Breast epithelium (tissue), 4 donors: ENCODE results near the gene USP21. TPM values are rescaled to one million over a fixed set of nuclear protein-coding genes. Genes with fewer than 3 reads are reported as not detected.

Experiments used
- DNase-seq, 2 donors: peaks; one replicate each; pipeline ENCODE4 v3.0.0-alpha.2; 2019; ENCODE audit warnings: low spot score in 2 of 2
- H3K27ac ChIP-seq, 2 donors: fragments of 200-600 bp; sonication (generic) in 1 of 2; one replicate each; pipeline ENCODE4 v1.5.1; 2016 to 2019; ENCODE audit warnings: mild to moderate bottlenecking in 1 of 2
- H3K27me3 ChIP-seq, 2 donors: fragments of 200-600 bp; sonication (generic) in 1 of 2; one replicate each; pipeline versions ENCODE4 v1.5.1 to v1.6.0; 2017 to 2019; ENCODE audit warnings: control low read depth in 1 of 2, mild to moderate bottlenecking in 1 of 2
- H3K36me3 ChIP-seq: fragments of 200-600 bp; one replicate; pipeline ENCODE4 v1.5.1; 2019
- H3K4me1 ChIP-seq, 2 donors: fragments of 200-600 bp; sonication (generic); one replicate each; pipeline ENCODE4 v1.5.1; 2016 to 2019; ENCODE audit warnings: control low read depth in 1 of 2
- H3K4me3 ChIP-seq, 3 donors: fragments of 200-600 bp; sonication (generic); 1 replicate in 2 of 3; 2 replicates in 1 of 3; pipeline ENCODE4 v1.5.1; 2016 to 2019; ENCODE audit warnings: mild to moderate bottlenecking in 3 of 3, moderate library complexity in 2 of 3
- H3K9me3 ChIP-seq, 2 donors: fragments of 200-600 bp; sonication (generic) in 1 of 2; one replicate each; pipeline ENCODE4 v1.5.1; 2016 to 2019; ENCODE audit warnings: control low read depth in 1 of 2
- POLR2A ChIP-seq: fragments of 450-650 bp; IDR thresholded peaks from one replicate; pipeline ENCODE4 v1.6.1; 2016; ENCODE audit warnings: antibody characterized with exemption, mild to moderate bottlenecking, moderate library complexity
- POLR2AphosphoS5 ChIP-seq, 3 donors: sonication (generic); formaldehyde crosslinking; IDR thresholded peaks; one replicate each; pipeline ENCODE4 v1.6.1; 2017; ENCODE audit warnings: antibody characterized with exemption in 3 of 3
- intact Hi-C: fragments of 100-400 bp; cut with DNase I; formaldehyde crosslinking; loops from one replicate; pipeline ENCODE4 v1.15.1; 2023; ENCODE audit warnings: low total_unique reads
- total RNA-seq, 3 donors: library from RNA; depleted of rRNA; stranded (reverse); fragments of >200 nt; gene quantifications; one replicate each; pipeline ENCODE4 v1.1.0, GENCODE V29; 2016
- TF ChIP-seq, protein P1 (sequence below), 3 donors: fragments of 450-650 bp; IDR thresholded peaks; one replicate each; pipeline ENCODE4 v1.5.1; 2016 to 2017; ENCODE audit warnings: antibody characterized with exemption in 3 of 3, mild to moderate bottlenecking in 3 of 3, moderate library complexity in 3 of 3

Gene USP21
- total RNA-seq, 3 donors from 2014 or later: 11.7 to 26.9 (median 24.9) TPM

DNA sequence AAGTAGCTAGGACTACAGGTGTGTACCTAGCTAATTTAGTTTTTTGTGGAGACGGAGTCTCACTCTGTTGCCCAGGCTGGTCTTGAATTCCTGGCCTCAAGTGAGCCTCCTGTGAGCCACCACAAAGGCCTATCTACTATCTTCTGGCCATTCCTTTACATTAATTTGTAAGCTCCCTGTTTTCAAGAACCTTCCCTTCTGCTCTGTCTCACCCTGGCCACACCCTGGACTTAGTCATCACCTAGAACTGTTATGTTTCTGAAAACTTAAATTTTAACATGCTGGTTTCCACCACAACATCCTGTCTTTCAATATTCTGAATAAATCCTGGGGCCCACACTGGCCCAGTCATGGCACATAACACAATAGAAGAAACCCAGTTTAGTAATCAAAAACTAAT lies 22.9 kb downstream of the USP21 start:
- intact Hi-C loops: no loop called here
- no peaks in the 10 kb centered on the region for H3K27me3 ChIP-seq
- H3K4me3 ChIP-seq: no peak overlapping the region
- no peaks in the 10 kb centered on the region for H3K4me1 ChIP-seq
- H3K27ac ChIP-seq: no peak overlapping the region
- no peak for TF ChIP-seq POLR2AphosphoS5 (IDR thresholded peaks at IDR 0.05)
- TF ChIP-seq, protein P1, sequence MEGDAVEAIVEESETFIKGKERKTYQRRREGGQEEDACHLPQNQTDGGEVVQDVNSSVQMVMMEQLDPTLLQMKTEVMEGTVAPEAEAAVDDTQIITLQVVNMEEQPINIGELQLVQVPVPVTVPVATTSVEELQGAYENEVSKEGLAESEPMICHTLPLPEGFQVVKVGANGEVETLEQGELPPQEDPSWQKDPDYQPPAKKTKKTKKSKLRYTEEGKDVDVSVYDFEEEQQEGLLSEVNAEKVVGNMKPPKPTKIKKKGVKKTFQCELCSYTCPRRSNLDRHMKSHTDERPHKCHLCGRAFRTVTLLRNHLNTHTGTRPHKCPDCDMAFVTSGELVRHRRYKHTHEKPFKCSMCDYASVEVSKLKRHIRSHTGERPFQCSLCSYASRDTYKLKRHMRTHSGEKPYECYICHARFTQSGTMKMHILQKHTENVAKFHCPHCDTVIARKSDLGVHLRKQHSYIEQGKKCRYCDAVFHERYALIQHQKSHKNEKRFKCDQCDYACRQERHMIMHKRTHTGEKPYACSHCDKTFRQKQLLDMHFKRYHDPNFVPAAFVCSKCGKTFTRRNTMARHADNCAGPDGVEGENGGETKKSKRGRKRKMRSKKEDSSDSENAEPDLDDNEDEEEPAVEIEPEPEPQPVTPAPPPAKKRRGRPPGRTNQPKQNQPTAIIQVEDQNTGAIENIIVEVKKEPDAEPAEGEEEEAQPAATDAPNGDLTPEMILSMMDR (IDR thresholded peaks at IDR 0.05): no peak
- TF ChIP-seq POLR2A: no peak
- H3K9me3 ChIP-seq: no peaks in the 10 kb centered on the region
- no peak for DNase-seq
- no peaks in the 10 kb centered on the region for H3K36me3 ChIP-seq

DNA sequence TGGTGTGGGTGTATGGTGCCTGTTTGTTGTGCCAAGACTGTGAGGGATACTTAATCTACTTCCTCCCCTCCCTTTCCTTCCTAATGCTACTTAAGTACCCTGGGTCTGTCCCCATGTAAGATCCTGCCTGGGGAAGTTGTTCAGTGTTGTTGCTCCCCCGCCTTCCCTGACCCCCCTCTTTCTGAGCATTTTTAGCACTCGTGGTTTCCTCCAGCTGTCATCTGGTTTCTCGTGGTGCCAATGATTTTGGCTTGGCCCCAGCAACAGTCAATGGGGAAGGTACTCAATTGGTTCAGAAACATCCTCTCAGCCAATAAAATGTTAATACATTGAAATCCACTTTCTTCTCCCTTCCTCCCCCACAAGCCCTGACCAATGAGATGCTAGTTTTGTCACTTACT lies 26.0 kb downstream of the USP21 start:
- no peak for DNase-seq
- H3K4me1 ChIP-seq: no peaks in the 10 kb centered on the region
- TF ChIP-seq POLR2AphosphoS5 (IDR thresholded peaks at IDR 0.05): peak in 1 of 3 donors; percentile 43
- TF ChIP-seq, protein P1 (IDR thresholded peaks at IDR 0.05): no peak
- H3K36me3 ChIP-seq: no peaks in the 10 kb centered on the region
- H3K9me3 ChIP-seq: no peaks in the 10 kb centered on the region
- H3K27ac ChIP-seq: peak overlapping the region; percentile 64 to 78
- no peak overlapping the region for H3K4me3 ChIP-seq
- no peaks in the 10 kb centered on the region for H3K27me3 ChIP-seq
- intact Hi-C loops: no loop called here

DNA sequence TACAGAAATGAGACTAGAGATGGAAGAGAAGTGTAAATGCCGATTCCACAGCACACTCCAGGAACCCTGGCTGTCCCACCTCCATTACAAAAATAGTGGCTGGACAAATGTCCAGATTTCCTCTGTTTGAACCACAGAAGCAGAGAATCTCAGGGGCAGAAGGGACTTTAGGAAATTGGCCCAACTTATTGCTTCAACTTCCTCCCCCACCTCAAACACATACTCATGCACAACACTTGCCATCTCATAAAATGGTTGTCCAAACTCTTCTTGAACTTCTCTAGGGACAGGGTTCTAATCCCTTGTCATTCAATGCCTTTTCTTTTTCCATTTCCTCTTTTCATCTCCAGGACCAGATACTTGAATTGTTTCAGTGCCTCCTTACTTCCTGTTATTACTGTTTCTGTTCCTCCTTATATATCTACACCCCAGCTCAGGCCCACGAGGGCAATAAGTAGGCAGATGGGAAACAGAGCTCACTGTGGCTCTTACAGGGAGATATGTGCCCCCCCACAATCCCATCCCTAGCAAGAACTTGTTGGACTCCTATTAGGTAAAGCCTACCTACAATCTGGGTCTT lies 26.5 kb downstream of the USP21 start:
- intact Hi-C loops: no loop called here
- Histone ChIP-seq H3K27me3 (no peaks in the 10 kb centered on the region), H3K4me3 (no peak overlapping the region), H3K4me1 (no peaks in the 10 kb centered on the region), H3K36me3 (no peaks in the 10 kb centered on the region), H3K9me3 (no peaks in the 10 kb centered on the region), H3K27ac (peak overlapping the region; percentile 64 to 78)
- TF ChIP-seq POLR2AphosphoS5 (IDR thresholded peaks at IDR 0.05): no peak
- no peak for TF ChIP-seq POLR2A
- TF ChIP-seq, protein P1 (IDR thresholded peaks at IDR 0.05): no peak
- no peak for DNase-seq

DNA sequence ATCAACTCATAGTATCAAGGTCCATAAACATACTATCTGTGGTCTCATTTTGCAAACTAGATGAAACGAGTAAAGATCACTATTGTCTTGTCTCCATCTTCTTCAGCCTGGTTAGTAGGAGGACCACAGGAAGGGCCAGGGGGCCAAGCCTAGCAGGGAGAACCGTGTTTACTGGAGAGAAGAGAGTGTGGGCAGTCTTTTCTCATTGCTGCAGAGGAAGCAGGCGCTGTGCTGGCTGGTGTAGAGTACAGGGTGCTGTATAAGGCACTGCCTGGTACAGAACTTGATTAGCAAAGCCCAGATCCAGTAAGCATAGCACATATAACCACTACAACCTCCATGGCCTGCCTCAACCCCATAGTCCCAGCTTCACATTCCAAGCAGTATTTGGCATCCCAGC lies 28.0 kb downstream of the USP21 start:
- intact Hi-C loops: no loop called here
- no peak for DNase-seq
- no peaks in the 10 kb centered on the region for H3K4me1 ChIP-seq
- H3K27ac ChIP-seq: peak overlapping the region; percentile 64 to 78
- no peaks in the 10 kb centered on the region for H3K27me3 ChIP-seq
- H3K9me3 ChIP-seq: no peaks in the 10 kb centered on the region
- TF ChIP-seq POLR2A: no peak
- TF ChIP-seq, protein P1 (IDR thresholded peaks at IDR 0.05): no peak
- no peak for TF ChIP-seq POLR2AphosphoS5 (IDR thresholded peaks at IDR 0.05)
- H3K4me3 ChIP-seq: no peak overlapping the region
- H3K36me3 ChIP-seq: no peaks in the 10 kb centered on the region

DNA sequence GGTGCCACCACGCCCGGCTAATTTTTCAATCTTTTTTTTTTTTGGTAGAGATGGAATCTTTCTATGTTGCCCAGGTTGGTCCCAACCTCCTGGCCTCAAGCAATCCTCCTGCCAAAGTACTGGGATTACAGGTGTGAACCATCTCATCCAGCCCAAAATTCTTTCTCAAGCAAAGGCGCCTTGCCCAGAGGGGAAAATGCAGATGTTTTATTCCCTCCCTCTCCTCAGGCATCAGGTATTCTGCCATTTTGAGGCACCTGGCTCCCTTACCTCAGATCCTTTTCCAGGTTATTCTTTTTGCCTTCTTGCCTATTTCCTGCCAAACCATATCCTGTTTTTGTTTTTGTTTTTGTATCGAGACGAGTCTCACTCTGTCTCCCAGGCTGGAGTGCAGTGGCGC lies 29.1 kb downstream of the USP21 start:
- no peak for DNase-seq
- H3K36me3 ChIP-seq: no peaks in the 10 kb centered on the region

More for the DNA sequence above, 29.1 kb downstream of the USP21 start:
- H3K4me3 ChIP-seq: no peak overlapping the region
- intact Hi-C loops: no loop called here
- H3K27me3 ChIP-seq: no peaks in the 10 kb centered on the region
- H3K27ac ChIP-seq: peak overlapping the region; percentile 13 to 54
- peaks cover 0 to under 1% of the 10 kb centered on the region in 2 donors for H3K4me1 ChIP-seq
- no peaks in the 10 kb centered on the region for H3K9me3 ChIP-seq
- TF ChIP-seq POLR2AphosphoS5 (IDR thresholded peaks at IDR 0.05): no peak
- TF ChIP-seq, protein P1 (IDR thresholded peaks at IDR 0.05): no peak
- no peak for TF ChIP-seq POLR2A
